Thyroid gland (tissue), 4 donors: ENCODE measurements around the gene ESPN. TPM values are rescaled to one million over a fixed set of nuclear protein-coding genes. Genes with fewer than 3 reads are reported as not detected.

Experiments
- DNase-seq, 2 donors: peaks; one replicate each; pipeline ENCODE4 v3.0.0-alpha.2; 2019
- H3K27ac ChIP-seq, 3 donors: fragments of 200-600 bp; sonication (generic); 1 replicate in 2 of 3; 2 replicates in 1 of 3; pipeline ENCODE4 v1.5.1; 2016 to 2019; ENCODE audit warnings: mild to moderate bottlenecking in 1 of 3, moderate library complexity in 1 of 3
- H3K27me3 ChIP-seq: fragments of 200-600 bp; sonication (generic); one replicate; pipeline ENCODE4 v1.5.1; 2019
- H3K36me3 ChIP-seq, 2 donors: fragments of 200-600 bp; sonication (generic); one replicate each; pipeline ENCODE4 v1.5.1; 2016 to 2019
- H3K4me1 ChIP-seq, 2 donors: fragments of 200-600 bp; sonication (generic); one replicate each; pipeline ENCODE4 v1.5.1; 2017 to 2019
- H3K4me3 ChIP-seq, 3 donors: fragments of 200-600 bp; sonication (generic); replicated peaks in 1 of 3; 1 replicate in 2 of 3; 2 replicates in 1 of 3; pipeline ENCODE4 v1.5.1; 2016; ENCODE audit warnings: mild to moderate bottlenecking in 1 of 3
- H3K9me3 ChIP-seq: fragments of 200-600 bp; sonication (generic); one replicate; pipeline ENCODE4 v1.5.1; 2017
- POLR2A ChIP-seq, 2 donors: fragments of 450-650 bp; IDR thresholded peaks; one replicate each; pipeline ENCODE4 v1.6.1; 2017; ENCODE audit warnings: antibody characterized with exemption in 2 of 2, mild to moderate bottlenecking in 2 of 2, moderate library complexity in 1 of 2
- WGBS, 2 donors: methylation state at CpG; one replicate each; pipeline ENCODE4 v1.1.5; 2017; 5-methylcytosine and 5-hydroxymethylcytosine counted together
- intact Hi-C: fragments of 100-400 bp; cut with DNase I; formaldehyde crosslinking; loops from one replicate; pipeline ENCODE4 v1.15.1; 2023
- total RNA-seq, 4 donors: library from RNA; depleted of rRNA; stranded (reverse); fragments of >200 nt; gene quantifications; one replicate each; pipeline ENCODE4 v1.2.3, GENCODE V29; 2016
- TF ChIP-seq, protein P1 (sequence below), 6 experiments: fragments of 200-600 bp in 3 of 6; fragments of 450-650 bp in 3 of 6; sonication (generic) in 3 of 6; IDR thresholded peaks; one replicate each; pipeline ENCODE4 v1.5.1; 2016 to 2019; ENCODE audit warnings: antibody characterized with exemption in 6 of 6, mild to moderate bottlenecking in 2 of 6, inconsistent platforms in 1 of 6, moderate library complexity in 1 of 6

The ESPN gene
- total RNA-seq, 4 donors from 2014 or later = 0.67 to 5.2 TPM; not detected in 2

DNA sequence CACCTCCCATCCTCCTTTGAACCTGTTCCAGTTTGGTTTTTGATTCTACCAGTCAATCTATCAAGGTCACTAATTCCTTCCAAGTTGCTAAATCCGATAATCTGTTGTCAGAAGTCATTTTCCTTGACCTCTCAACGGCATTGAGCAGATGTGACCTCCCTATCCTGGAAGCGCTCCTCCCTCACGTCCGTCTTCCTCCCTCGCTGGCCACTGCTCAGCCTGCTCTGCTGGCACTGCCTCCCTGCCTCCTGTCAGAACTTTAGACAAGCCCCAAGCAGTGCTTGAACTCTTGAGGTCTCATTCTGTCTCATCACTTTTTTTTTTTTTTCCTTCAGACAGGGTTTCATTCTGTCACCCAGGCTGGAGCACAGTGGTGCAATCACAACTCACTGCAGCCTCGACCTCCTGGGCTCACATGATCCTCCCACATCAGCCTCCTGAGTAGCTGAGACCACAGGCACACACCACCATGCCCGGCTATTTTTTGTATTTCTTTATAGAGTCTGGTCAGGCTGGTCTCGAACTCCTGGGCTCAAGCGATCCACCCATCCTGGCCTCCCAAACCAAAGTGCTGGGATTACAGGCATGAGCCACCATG is 26.6 kb upstream of the ESPN start:
- Histone ChIP-seq H3K27ac (no peak overlapping the region), H3K9me3 (no peaks in the 10 kb centered on the region), H3K36me3 (no peaks in the 10 kb centered on the region), H3K4me3 (no peak overlapping the region), H3K4me1 (peaks cover 4 to 5% of the 10 kb centered on the region in 2 donors), H3K27me3 (no peaks in the 10 kb centered on the region)
- no peak for DNase-seq
- intact Hi-C loops = no loop called here
- 71 to 74% methylated on average over 10 of the region's 10 CpGs for WGBS, 2 donors
- no peak for TF ChIP-seq POLR2A (IDR thresholded peaks at IDR 0.05)
- TF ChIP-seq, protein P1, sequence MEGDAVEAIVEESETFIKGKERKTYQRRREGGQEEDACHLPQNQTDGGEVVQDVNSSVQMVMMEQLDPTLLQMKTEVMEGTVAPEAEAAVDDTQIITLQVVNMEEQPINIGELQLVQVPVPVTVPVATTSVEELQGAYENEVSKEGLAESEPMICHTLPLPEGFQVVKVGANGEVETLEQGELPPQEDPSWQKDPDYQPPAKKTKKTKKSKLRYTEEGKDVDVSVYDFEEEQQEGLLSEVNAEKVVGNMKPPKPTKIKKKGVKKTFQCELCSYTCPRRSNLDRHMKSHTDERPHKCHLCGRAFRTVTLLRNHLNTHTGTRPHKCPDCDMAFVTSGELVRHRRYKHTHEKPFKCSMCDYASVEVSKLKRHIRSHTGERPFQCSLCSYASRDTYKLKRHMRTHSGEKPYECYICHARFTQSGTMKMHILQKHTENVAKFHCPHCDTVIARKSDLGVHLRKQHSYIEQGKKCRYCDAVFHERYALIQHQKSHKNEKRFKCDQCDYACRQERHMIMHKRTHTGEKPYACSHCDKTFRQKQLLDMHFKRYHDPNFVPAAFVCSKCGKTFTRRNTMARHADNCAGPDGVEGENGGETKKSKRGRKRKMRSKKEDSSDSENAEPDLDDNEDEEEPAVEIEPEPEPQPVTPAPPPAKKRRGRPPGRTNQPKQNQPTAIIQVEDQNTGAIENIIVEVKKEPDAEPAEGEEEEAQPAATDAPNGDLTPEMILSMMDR (IDR thresholded peaks at IDR 0.05) = no peak

DNA sequence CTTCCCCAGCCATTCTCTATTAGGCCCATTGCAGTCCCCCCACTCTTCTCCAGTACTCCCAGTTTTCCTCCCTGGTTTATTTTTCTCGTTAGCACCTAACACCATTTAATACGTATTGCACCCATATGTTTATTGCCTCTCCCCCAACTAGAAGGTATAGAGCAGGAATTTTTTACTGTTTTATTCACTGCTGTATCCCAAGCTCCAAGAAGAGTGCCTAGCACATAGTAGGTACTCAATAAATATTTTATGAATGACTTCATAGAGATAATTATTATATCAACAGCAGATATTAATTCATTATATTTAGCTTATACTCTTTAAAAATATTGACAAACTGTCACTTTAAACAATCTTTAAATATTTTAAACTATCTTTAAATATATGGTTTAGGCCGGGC is 25.3 kb upstream of the ESPN start:
- Histone ChIP-seq H3K4me1 (peaks cover under 1% of the 10 kb centered on the region in 2 donors), H3K9me3 (no peaks in the 10 kb centered on the region), H3K27ac (no peak overlapping the region), H3K4me3 (no peak overlapping the region), H3K36me3 (no peaks in the 10 kb centered on the region), H3K27me3 (no peaks in the 10 kb centered on the region)
- no peak for DNase-seq
- intact Hi-C loops = no loop called here
- WGBS, 2 donors = 84 to 91% methylated on average over 3 of the region's 3 CpGs
- TF ChIP-seq, protein P1 (IDR thresholded peaks at IDR 0.05) = no peak
- TF ChIP-seq POLR2A (IDR thresholded peaks at IDR 0.05) = no peak

DNA sequence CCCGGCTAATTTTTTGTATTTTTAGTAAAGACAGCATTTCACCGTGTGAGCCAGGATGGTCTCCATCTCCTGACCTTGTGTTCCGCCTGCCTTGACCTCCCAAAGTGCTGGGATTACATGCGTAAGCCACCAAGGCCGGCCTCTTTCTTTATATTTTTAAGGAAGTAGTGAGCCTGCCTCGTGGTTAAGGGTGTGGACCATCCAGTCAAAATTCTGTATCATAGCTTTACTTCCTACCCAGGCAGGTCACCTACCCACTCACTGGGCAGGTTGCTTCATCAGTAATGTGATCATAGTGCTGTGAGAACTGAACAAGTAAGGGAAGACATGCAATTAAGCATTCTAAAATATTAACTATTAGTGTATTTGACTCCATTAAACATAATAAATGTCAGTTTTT is 22.9 kb upstream of the ESPN start:
- intact Hi-C loops = no loop called here
- 63 to 82% methylated on average over 6 of the region's 6 CpGs for WGBS, 2 donors
- H3K36me3 ChIP-seq = no peaks in the 10 kb centered on the region
- TF ChIP-seq POLR2A (IDR thresholded peaks at IDR 0.05) = no peak
- TF ChIP-seq, protein P1 (IDR thresholded peaks at IDR 0.05) = no peak
- H3K4me3 ChIP-seq = no peak overlapping the region
- H3K9me3 ChIP-seq = no peaks in the 10 kb centered on the region
- no peak for DNase-seq
- H3K27ac ChIP-seq = no peak overlapping the region
- H3K27me3 ChIP-seq = no peaks in the 10 kb centered on the region
- H3K4me1 ChIP-seq = no peaks in the 10 kb centered on the region

DNA sequence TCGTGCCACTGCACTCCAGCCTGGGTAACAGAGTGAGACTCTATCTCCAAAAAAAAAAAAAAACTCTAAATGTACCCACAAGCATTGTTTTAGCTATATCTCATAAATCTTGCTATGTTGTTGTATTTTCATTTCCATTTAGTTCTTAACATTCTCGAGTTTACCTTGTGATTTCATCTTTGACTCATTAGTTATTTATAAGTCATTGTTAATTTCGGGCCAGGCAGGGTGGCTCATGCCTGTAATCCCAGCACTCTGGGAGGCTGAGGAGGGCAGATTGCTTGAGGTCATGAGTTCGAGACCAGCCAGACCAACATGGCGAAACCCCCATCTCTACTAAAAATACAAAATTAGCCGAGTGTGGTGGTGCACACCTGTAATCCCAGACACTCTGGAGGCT is 16.6 kb upstream of the ESPN start:
- Histone ChIP-seq H3K36me3 (no peaks in the 10 kb centered on the region), H3K27ac (no peak overlapping the region), H3K27me3 (no peaks in the 10 kb centered on the region), H3K4me1 (no peaks in the 10 kb centered on the region), H3K4me3 (no peak overlapping the region), H3K9me3 (no peaks in the 10 kb centered on the region)
- intact Hi-C loops = loop anchor here (5.0 kb wide), 2 partner anchors 41 to 161 kb away; no protein-coding TSS in a partner anchor
- WGBS, 2 donors = 80 to 88% methylated on average over 6 of the region's 6 CpGs
- TF ChIP-seq, protein P1 (IDR thresholded peaks at IDR 0.05) = no peak
- TF ChIP-seq POLR2A (IDR thresholded peaks at IDR 0.05) = no peak
- no peak for DNase-seq

DNA sequence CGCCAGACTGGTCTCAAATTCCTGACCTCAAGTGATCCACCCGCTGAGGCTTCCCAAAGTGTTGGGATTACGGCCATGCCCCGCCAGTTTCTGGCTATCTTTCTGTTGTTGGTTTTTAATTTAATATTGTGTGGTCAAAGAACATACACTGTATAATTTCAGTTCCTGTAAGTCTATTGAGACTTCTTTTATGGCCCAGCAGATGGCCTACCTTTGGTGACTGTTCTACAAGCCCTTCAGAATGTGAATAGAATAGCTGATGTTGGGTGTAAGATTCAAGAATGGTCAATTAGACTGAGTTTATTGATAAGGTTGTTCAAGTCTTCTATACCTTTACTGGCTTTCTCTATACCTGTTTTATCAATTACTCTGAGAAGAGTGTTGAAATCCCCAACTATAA is 15.5 kb upstream of the ESPN start:
- DNase-seq = no peak
- Histone ChIP-seq H3K27me3 (no peaks in the 10 kb centered on the region), H3K9me3 (no peaks in the 10 kb centered on the region), H3K27ac (no peak overlapping the region), H3K4me3 (no peak overlapping the region), H3K4me1 (no peaks in the 10 kb centered on the region), H3K36me3 (no peaks in the 10 kb centered on the region)
- TF ChIP-seq, protein P1 (IDR thresholded peaks at IDR 0.05) = no peak
- no peak for TF ChIP-seq POLR2A (IDR thresholded peaks at IDR 0.05)
- 84 to 95% methylated on average over 4 of the region's 4 CpGs for WGBS, 2 donors
- intact Hi-C loops = loop anchor here (5.0 kb wide), 2 partner anchors 42 to 162 kb away; no protein-coding TSS in a partner anchor
